Fibroblast of villous mesenchyme (primary cell): Measurements from ENCODE around the gene B9D1. TPM values are rescaled to one million over a fixed set of nuclear protein-coding genes. Genes with fewer than 3 reads are reported as not detected.

Experiments used
- DNase-seq: peaks from one replicate; pipeline ENCODE4 v3.0.0-alpha.2; 2010; ENCODE audit warnings: low read depth
- H3K4me3 ChIP-seq: 2 replicates; pipeline ENCODE4 v1.5.1; 2011; ENCODE audit warnings: low read depth, mild to moderate bottlenecking, low read length
- CTCF ChIP-seq: IDR thresholded peaks from 2 replicates; pipeline ENCODE4 v1.5.1; 2012; ENCODE audit warnings: low read depth, mild to moderate bottlenecking, low read length; ENCODE audit not compliant: insufficient read depth
- total RNA-seq: library from RNA; depleted of rRNA; stranded (reverse); fragments of >200 nt; gene quantifications from 2 replicates; pipeline ENCODE4 v1.2.3, GENCODE V29; 2012

B9D1 gene
- total RNA-seq, 1 donor = 40.2 TPM

DNA sequence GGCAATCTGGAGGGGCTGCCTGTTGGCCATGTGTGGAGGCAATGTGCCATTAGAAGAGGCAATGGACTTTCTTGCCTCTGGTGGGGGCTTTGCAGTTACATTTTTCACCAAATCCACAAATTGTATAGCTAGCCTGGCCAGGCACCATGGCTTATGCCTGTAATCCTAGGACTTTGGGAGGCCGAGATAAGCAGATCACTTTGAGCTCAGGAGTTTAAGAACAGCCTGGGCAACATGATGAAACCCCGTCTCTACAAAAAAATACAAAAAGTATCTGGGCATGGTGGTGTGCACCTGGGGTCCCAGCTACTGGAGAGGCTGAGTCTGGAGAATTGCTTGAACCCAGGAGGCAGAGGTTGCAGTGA lies 45.8 kb upstream of the B9D1 start:
- DNase-seq = peak; percentile 25
- no peak for TF ChIP-seq CTCF
- H3K4me3 ChIP-seq = no peak overlapping the region

- no peak for TF ChIP-seq CTCF
- H3K4me3 ChIP-seq = no peak overlapping the region
- no peak for DNase-seq
Measured at GRCh38 chr17:19407601-19408345, 45.2 kb upstream of the B9D1 start.

DNA sequence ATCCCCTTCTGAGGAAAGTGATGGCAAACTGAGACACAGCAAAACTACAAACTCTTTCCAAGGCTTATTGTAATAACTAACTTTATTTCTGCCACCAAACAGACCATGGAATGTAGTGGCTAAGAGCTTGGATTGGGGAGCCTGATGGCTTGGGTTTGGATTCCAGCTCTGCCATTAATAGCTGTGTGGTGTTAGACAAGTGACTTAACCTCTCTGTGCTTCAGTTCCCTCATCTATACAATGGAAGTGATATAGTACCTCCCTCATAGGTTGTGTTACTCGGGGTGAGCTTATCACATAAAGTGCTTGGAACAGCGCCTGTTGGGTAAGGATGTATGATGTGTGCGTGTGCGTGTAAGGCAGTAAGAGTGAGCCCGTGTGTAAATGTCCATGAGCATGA lies 42.6 kb upstream of the B9D1 start:
- DNase-seq = no peak
- H3K4me3 ChIP-seq = no peak overlapping the region
- TF ChIP-seq CTCF = no peak

DNA sequence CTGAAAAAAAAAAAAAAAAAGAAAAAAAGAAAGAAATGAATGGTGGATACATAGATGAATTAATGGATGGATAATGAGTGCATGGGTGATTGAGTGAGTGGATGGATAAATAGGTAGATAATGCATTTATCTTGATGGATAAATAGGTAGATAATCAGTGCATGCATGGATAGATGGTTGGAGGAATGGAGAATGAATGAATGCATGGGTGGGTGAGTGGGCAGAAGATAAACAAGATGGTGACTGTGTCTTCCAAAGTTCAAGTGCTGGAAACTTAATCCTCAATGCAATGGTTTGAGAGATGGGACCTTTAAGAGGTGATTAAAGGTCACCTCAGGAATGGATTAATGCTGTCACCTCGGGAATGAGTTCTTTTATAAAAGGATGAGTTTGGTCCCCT lies 41.7 kb upstream of the B9D1 start:
- no peak for TF ChIP-seq CTCF
- DNase-seq = no peak
- H3K4me3 ChIP-seq = no peak overlapping the region

DNA sequence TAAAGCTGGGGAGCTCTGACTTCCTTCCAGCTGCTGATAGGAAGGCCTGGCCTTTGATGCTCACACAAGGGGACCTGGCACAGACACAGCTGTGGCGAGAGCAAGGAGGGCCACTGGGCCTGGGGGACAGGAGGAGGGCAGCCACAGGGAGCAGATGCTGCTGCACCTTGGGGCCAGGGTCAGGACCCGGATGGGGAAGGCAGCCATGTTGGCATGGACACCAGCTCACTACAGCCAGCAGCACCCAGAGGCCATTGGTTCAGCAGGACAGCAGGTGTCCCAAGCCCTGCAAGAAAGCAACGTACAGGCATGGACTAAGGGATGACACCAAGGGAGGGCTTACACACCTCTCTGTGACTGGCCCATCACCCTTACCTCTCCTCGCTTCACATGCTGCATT lies 40.5 kb upstream of the B9D1 start:
- no peak for TF ChIP-seq CTCF
- no peak for DNase-seq
- no peak overlapping the region for H3K4me3 ChIP-seq

- TF ChIP-seq CTCF = no peak
- H3K4me3 ChIP-seq = no peak overlapping the region
- peak; percentile 40 for DNase-seq
Measured at GRCh38 chr17:19402171-19402570, 39.6 kb upstream of the B9D1 start.
